ENCODE data around the gene TRIP13.

DNA sequence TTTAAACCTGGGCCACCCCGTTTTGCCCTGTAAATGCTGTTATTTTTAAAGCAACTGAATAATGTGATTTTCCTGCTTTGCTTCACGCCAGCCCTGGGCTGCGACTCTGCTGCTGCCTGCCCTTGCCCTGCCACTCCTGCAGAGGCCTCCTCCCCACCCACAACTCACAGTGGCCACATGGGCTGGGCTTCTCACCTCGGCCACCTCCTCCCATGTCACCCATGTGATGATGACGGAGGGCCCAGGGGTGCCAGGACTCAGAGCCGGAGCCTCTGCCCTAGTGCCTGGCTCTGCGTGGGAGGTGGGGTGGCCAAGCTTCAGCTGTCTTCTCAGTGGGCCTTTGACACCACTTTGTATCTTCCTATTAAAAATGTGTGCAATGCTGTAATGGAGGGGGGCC is 67.9 kb downstream of the TRIP13 start:
- TF ChIP-seq ZNF3 (CRISPR knock-in tag; IDR thresholded peaks at IDR 0.05): no peak
- TF ChIP-seq ZFP30 (CRISPR knock-in tag; IDR thresholded peaks at IDR 0.05; ENCODE audit: borderline replicate concordance): no peak
- no peak for TF ChIP-seq RFX5 (IDR thresholded peaks at IDR 0.05; ENCODE audit: low read depth, low read length)
- TF ChIP-seq, protein P1, sequence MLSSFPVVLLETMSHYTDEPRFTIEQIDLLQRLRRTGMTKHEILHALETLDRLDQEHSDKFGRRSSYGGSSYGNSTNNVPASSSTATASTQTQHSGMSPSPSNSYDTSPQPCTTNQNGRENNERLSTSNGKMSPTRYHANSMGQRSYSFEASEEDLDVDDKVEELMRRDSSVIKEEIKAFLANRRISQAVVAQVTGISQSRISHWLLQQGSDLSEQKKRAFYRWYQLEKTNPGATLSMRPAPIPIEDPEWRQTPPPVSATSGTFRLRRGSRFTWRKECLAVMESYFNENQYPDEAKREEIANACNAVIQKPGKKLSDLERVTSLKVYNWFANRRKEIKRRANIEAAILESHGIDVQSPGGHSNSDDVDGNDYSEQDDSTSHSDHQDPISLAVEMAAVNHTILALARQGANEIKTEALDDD (IDR thresholded peaks at IDR 0.05): no peak
- TF ChIP-seq TARDBP (IDR thresholded peaks at IDR 0.05): no peak

Measured in K562 (cell line).